GM19023 (cell line): ENCODE data around the gene KCNE4.
"Not testable (repeated sequence)": the region's sequence is repeated elsewhere in the genome, so short reads cannot be mapped to it uniquely, and the experiment has no call there.

Experiments used
- ATAC-seq: cut with Tn5 transposase; IDR thresholded peaks from one replicate; pipeline ENCODE4 v1.9.1; 2021; ENCODE audit warnings: mild to moderate bottlenecking, moderate library complexity; ENCODE audit not compliant: unreplicated experiment

Gene KCNE4

DNA sequence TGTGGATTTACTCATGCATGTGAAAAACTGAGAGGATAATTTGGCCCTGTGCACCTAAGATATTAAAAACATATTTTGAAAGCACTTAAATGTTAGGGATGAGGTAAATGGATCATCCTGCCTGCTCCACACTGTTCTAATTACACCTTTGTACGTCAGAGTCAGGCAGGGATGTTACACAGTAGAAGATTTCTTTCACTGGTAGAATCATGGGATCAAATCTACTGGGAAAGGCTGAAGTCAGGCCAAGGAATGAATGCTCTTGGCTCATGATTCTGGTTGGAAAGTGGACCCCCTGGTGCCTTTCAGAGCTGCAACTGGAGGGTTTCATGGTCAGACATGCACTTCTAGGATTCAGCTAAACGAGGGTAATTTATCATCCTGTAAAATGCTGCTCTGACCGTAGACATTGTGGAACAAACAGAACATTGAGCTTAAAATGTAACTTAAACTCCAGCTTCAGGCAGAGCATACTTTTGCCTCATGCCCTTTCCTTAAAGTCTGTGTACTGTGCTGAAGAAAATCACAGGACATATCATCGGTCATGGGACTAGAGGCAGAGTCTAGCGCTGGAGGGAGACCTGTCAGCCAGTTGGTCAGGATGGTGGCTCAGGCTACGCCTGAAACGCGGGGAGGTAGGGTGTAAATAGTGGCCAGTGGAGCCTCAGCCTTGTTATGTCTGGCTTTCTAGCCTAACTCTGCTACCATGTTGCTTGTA is 4.9 kb downstream of the KCNE4 start:
- no peak for ATAC-seq

- no peak for ATAC-seq
These were observed 5.6 kb downstream of the KCNE4 start for GRCh38 chr2:223057569-223057968.

DNA sequence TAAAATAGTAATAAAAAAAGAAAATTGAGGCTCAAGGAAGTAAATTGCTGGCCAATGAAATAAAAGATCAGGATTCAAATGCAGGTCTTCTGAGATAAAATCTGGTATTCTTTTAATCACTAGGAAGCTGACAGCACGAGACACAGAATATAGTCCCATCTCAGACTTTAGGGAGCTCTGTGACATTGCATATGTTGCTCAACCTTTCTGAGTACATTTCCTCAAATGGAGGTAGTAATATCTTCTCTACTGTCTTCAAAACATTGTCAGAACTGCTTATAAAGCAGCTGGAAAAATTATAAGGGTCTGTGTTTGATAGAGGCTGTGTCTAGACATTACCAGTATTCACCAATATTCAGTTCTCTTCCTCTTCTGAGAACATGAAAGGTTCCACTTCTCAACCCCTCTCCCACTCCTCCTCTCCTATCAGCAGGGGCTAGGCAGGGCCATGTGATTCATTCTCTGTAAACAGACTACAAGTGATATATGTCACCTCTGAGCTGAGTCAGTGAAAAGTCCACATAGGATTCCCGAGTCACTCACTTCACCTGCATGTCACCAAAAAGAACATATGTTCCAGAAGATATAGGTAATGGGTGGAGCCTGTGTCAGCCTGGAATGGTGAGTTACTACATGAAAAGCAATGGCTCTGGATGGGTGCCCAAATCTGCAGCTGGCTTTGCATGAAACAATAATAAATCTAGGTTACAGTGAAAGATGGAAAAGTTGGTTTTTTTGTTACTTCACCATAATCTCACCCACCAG is 7.1 kb downstream of the KCNE4 start:
- ATAC-seq = no peak

DNA sequence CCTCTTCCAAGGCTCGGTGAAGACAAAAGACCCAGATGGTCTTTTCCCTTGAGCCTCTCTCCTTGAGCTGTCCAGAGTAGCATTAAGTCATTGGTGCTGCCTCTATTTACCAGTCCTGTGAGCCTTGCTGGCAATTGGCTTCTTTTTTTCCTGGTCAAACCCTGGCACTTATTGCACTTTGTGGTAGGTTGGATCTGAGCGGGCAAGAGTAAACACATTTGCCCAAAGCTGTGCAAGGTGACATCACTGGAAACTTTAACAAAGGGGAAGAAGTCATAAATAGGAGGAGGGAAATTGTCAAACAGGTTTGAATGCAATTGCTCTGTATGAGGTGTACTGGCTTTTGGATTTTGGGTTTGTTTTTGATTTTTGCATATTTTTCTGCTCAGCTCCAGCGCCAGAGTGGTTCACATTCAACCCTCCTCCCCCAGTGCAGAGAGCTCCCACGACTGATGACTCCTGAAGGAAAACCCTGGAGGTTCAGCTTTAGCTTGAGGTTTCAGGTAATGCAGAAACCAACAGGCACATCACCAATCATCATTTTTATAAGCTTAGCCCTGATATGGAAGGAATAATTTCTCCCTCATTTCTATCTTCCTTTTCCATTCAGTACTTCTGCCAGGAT is 8.3 kb downstream of the KCNE4 start:
- no peak for ATAC-seq

GRCh38 chr2:223062396-223062795 is 10.4 kb downstream of the KCNE4 start:
- no peak for ATAC-seq

DNA sequence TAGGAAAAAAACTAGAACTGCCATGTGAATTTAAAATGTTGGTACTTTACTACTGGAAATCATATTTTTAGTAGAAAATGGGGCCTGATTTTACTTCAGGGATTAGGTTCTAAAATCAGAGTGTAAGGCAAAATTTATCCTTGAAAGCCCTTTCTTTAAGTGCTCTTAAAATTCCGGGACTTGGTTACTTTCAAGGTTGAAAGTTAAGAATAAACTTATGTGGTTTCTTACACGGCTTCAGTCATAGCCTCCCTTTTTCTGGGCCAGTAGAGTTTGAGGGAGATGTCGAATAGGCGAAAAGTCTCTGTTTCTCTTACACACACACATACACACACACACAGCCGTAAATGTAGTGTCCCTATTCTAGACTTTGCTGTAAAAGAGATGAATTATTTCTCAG is 13.1 kb downstream of the KCNE4 start:
- ATAC-seq = no peak

- ATAC-seq = no peak
These were observed 14.7 kb downstream of the KCNE4 start for GRCh38 chr2:223066721-223067120.

DNA sequence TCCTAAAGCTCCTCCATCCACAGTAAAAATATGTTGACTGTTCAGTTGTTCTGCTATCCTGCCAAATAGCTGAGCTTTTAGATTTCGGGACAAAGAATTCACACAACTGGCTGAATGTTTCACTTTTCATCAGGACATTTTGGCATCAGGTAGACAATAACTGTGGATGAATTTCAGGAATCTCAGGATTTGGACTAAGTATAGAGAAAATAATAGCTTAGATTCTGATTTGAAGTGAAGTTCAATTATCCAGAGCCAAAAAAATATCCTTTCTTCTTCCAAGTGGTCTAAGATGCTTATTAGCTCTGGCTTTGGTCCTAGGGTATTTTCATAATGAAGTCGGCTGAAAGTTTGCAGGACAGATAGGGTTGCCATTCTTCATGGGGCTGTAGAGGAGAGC is 16.1 kb downstream of the KCNE4 start:
- no peak for ATAC-seq

DNA sequence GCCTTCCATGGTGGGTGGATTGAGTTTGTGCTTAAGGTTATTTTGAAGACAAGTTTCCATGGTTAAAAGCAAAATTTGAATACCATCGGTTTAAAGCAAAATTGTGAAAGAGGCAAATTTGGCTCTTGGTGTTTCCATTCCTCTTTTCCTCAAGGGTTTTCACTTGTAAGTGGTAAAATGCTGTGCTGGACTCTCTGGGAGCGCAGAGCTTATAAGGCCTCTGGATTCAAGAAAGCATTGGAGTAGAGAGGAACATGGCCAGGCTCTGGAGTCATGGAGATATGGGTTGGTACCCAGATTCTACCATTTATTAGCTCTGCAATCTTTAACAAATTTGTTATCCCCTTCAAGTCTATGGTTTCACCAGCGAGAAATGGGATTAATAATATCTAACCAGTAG is 17.5 kb downstream of the KCNE4 start:
- no peak for ATAC-seq

GRCh38 chr2:223069988-223070387 is 18.0 kb downstream of the KCNE4 start:
- ATAC-seq = no peak

DNA sequence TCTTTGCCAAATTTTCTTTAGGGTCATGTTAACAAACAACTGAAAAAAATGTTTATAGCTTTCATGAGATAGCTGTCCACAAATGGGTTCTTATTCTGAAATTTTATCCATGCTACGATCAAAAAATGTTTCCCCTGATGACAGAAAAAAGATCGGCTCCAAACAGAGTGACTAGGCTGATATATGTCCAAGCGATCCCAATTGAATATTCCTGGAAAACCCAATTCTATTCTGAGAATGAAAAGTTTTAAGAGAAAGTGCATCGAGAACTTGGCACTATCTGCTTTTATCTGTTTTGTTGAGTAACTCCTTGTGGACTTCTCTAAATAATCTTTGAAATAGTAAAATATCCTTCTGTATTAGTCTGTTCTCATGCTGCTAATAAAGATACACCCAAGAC is 19.1 kb downstream of the KCNE4 start:
- no peak for ATAC-seq

- no peak for ATAC-seq
These were observed 20.8 kb downstream of the KCNE4 start for GRCh38 chr2:223072826-223073225.

DNA sequence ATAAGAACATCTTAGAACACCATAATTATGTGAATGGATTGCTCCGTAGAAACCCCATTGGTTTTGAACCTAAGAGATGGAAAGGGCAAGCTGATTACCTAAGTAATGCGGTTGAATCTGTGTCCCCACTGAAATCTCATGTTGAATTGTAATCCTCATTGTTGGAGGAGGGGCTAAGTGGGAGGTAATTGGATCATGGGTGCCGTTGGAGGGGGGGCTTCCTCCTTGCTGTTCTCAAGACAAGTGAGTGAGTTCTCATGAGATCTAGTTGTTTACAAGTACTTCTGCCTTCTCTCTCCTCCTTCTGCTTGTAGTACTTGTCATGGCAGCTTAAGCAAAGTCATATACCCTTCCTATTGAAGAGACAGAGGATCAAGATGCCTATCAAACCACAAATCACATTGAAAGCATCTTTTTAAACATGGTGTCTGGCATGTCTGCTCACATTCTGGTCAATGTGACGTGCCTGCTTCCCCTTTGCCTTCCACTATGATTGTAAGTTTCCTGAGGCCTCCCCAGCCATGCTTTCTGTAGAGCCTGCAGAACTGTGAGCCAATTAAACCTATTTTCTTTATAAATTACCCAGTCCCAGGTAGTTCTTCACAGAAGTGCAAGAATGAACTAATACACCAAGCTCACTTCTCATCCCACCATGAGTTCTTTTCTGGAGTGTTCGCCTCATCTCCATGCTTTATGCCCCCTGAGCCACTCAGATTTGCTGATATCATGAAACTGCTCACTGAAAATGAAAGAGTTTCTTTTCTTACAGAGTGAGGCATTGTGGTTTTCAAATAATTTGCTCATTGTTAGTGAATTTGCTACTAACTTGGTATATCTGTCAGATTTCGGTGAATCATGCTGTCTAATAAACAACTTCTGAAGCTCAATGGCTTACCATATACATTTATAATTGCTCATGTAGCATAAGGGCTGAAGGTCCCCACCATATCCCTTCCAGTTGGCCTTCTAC is 23.6 kb downstream of the KCNE4 start:
- peak; percentile 68 for ATAC-seq

- no peak for ATAC-seq
These were observed 24.6 kb downstream of the KCNE4 start for GRCh38 chr2:223076573-223076972.

DNA sequence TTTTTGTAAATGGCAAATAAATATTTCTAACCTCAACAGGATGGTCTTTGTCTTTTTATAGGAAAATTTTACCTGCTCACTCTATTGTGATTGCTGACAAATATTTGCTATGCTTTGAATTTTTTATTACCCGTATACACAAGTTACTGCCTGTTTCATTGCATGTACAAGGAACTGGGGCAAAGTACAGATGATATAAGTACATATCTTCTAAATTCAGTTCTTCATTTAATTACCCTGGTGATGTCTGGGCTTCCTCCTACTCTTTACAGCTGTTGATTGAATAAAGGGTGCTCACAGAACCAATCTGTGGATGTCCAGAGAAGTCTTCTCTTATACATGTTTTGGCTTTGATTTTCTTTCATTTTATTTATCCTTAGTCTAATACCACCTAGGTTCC is 26.5 kb downstream of the KCNE4 start:
- ATAC-seq = no peak

DNA sequence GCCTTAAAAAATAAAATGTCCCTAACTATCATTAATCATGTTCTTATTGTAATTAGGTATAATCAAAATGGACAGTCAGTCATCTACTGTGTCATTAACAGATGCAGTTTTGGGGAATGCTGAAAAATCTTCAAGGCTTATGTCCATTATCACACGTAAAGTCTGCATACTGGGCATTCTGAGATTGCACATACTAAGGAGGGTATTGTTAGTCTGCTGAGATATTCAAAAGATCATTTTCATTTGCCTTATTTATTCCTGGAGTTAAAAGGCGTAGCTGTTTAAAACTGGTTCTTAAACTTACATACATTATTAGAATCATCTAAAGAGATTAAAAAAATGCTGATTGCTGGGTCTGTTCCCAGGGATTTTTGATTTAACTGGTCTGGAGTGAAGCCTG is 27.4 kb downstream of the KCNE4 start:
- no peak for ATAC-seq

DNA sequence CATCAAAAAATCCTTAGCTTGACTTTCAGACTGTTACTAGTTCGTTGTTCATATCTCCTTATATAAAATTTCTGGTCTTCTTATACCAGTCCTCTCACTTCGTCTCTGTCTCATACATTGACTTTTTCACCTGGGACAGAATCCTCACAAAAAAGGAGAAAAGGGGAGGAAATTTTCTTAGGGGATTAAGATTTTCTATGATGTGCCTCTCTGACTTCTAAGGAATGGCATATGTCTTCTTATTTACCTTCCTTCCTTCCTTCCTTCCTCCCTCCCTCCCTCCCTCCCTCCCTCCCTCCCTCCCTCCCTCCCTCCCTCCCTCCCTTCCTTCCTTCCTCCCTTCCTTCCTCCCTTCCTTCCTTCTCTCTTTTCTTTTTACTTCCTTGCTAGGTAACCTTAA is 27.9 kb downstream of the KCNE4 start:
- ATAC-seq = no peak

- not testable (repeated sequence) for ATAC-seq
These were observed 28.9 kb downstream of the KCNE4 start for GRCh38 chr2:223080790-223081360.

DNA sequence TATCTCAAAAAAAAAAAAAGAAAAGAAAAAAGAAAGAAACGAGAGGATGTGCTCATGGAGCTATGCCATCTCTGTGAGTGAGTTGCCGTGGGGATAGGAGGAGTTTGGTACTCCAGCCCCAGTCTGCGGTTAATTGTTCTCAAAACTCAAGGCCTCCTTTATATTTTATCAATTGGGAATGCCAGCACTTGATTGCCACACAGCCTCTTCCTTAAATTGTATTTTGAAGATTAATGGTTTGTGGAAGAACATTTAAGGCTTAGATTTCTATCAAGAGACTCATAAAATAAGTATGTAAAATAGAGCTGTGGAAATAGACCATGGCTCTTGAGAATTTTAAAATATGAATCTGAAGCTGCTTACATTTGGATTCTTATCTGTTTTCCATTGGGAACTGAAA is 29.8 kb downstream of the KCNE4 start:
- no peak for ATAC-seq

- no peak for ATAC-seq
These were observed 30.7 kb downstream of the KCNE4 start for GRCh38 chr2:223082706-223083105.
